Measurements from ENCODE around the gene GRIN2C.

GRIN2C gene

GRCh38 chr17:74812109-74813009 lies 47.3 kb downstream of the GRIN2C start:
- no peak overlapping the region for H3K4me3 Mint-ChIP-seq
- H3K27ac Mint-ChIP-seq: no peak overlapping the region
- peaks cover 43% of the 10 kb centered on the region for H3K36me3 Mint-ChIP-seq
- ATAC-seq: no peak
- no peaks in the 10 kb centered on the region for H3K4me1 Mint-ChIP-seq
- H3K27me3 Mint-ChIP-seq: no peaks in the 10 kb centered on the region
- H3K9me3 Mint-ChIP-seq: no peaks in the 10 kb centered on the region

GRCh38 chr17:74810699-74811485 lies 48.8 kb downstream of the GRIN2C start:
- peaks cover 52% of the 10 kb centered on the region for H3K36me3 Mint-ChIP-seq
- no peaks in the 10 kb centered on the region for H3K9me3 Mint-ChIP-seq
- ATAC-seq: no peak
- H3K4me1 Mint-ChIP-seq: no peaks in the 10 kb centered on the region
- no peaks in the 10 kb centered on the region for H3K27me3 Mint-ChIP-seq
- H3K27ac Mint-ChIP-seq: no peak overlapping the region
- H3K4me3 Mint-ChIP-seq: no peak overlapping the region

- H3K4me3 Mint-ChIP-seq: no peak overlapping the region
- no peaks in the 10 kb centered on the region for H3K9me3 Mint-ChIP-seq
- H3K27me3 Mint-ChIP-seq: no peaks in the 10 kb centered on the region
- H3K4me1 Mint-ChIP-seq: no peaks in the 10 kb centered on the region
- no peak for ATAC-seq
- H3K36me3 Mint-ChIP-seq: peaks cover 57% of the 10 kb centered on the region
- no peak overlapping the region for H3K27ac Mint-ChIP-seq
These were observed 50.8 kb downstream of the GRIN2C start for GRCh38 chr17:74808714-74809430.

- H3K4me1 Mint-ChIP-seq: no peaks in the 10 kb centered on the region
- H3K27ac Mint-ChIP-seq: no peak overlapping the region
These were observed 51.8 kb downstream of the GRIN2C start for GRCh38 chr17:74807925-74808324.

DNA sequence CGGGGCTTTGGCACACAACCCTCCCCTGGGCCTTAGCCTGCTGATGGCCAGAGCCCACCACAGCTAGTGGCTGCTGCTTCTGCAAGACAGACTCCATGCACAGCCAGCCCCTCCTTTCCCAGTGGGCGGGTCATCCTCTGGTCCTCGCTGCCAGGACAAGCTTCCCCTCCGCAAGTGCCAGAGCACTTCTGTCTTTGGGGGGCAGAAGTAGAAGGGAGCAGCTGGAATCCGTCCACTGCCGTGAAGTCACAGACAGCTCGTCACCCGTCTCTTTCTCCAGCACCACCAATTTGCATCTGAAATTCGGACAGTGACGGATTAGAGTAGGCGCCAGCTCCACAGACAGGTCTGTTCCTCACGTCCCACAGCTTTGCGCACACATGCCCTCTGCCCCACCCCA lies 52.2 kb downstream of the GRIN2C start:
- ATAC-seq: no peak
- Mint-ChIP-seq H3K36me3 (peaks cover 42% of the 10 kb centered on the region), H3K27ac (no peak overlapping the region), H3K4me1 (no peaks in the 10 kb centered on the region), H3K27me3 (no peaks in the 10 kb centered on the region), H3K4me3 (no peak overlapping the region), H3K9me3 (no peaks in the 10 kb centered on the region)

More at GRCh38 chr17:74807925-74808324, 51.8 kb downstream of the GRIN2C start:
- ATAC-seq: no peak
- H3K36me3 Mint-ChIP-seq: peaks cover 47% of the 10 kb centered on the region
- no peak overlapping the region for H3K4me3 Mint-ChIP-seq
- H3K9me3 Mint-ChIP-seq: no peaks in the 10 kb centered on the region
- no peaks in the 10 kb centered on the region for H3K27me3 Mint-ChIP-seq

DNA sequence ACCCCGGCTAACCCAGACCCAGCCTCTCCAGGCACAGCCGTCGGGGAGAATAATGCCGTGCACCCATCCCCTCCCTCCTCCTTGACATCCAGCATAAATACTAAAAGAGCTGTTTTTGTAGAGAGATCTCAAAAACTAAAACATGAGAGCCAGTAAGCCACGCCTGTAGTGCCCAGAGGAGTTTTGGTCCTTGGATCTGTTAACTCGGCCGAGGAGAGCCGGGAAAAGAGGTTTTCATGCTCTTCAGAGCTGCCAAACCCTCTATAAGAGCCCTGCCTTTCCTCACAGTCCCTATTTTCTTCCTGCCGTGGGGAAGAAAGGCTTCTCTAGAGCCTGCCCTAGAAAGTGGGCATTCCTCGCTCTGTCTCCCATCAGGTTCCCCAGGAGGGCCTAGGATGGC lies 53.4 kb downstream of the GRIN2C start:
- no peak overlapping the region for H3K4me3 Mint-ChIP-seq
- no peaks in the 10 kb centered on the region for H3K4me1 Mint-ChIP-seq
- H3K36me3 Mint-ChIP-seq: peaks cover 51% of the 10 kb centered on the region
- H3K27ac Mint-ChIP-seq: no peak overlapping the region
- ATAC-seq: no peak
- no peaks in the 10 kb centered on the region for H3K9me3 Mint-ChIP-seq
- H3K27me3 Mint-ChIP-seq: no peaks in the 10 kb centered on the region

DNA sequence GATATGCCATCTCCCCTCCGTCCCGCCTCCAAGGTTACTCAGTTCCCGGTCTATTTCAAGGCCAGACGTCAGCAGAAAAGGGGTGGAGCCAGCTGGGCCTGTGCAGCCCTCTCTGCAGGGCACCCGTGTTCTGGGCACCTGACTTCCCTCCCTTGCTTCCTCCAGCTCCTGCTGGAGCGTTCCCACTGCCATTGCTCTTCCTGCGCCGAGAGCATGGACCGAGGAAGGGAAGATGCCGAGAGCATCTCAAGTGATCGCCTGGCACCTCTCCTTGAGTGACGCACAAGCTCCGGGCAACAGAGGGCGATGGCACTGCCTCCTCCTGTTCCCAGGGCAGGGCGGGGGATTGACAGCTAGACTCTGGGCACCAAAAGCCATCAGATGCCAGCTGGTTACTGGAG lies 54.1 kb downstream of the GRIN2C start:
- no peaks in the 10 kb centered on the region for H3K9me3 Mint-ChIP-seq
- H3K4me1 Mint-ChIP-seq: no peaks in the 10 kb centered on the region

DNA sequence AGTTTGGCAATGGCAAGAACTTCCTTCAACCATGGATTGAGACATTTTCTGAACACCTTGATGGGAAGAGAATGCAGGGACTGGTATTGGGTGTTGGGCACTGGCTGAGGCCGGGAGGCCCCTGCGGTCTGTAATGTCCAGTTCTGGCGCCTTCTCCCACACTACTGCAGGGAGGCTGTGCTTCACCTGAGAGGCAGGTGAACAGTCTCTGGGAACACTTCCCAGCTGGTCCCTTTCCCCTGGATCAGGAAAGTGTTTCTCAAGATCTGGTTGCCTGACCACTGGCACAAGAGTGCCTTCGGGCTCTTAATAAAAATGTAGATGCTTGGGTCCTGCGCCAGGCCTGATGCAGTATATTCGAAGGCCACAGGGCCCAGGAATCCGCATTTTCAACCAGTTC lies 55.0 kb downstream of the GRIN2C start:
- Mint-ChIP-seq H3K36me3 (peaks cover 54% of the 10 kb centered on the region), H3K9me3 (no peaks in the 10 kb centered on the region), H3K27ac (no peak overlapping the region)

More for the DNA sequence above, 54.1 kb downstream of the GRIN2C start:
- Mint-ChIP-seq H3K27me3 (no peaks in the 10 kb centered on the region), H3K36me3 (peaks cover 52% of the 10 kb centered on the region), H3K27ac (no peak overlapping the region), H3K4me3 (no peak overlapping the region)
- ATAC-seq: no peak

DNA sequence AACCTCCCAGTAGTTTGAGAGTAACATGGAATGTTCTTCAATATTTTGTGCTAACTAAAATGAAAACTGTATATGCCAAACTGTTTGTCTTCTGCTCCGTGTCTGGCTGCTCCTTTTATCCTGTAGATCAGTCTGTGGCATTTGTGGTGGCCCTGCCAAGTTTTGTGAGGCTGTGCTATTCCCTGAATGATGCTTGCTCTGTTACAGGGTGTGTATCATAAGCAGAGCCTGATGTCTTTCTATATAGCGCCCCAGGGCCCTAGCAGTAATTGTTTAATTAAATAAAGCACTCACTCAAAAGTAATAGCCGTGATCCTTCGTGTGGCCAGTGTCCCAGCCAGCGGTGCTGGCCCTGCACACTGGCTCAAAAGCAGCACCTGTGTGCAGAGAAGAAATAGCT lies 55.7 kb downstream of the GRIN2C start:
- H3K27me3 Mint-ChIP-seq: no peaks in the 10 kb centered on the region
- H3K4me1 Mint-ChIP-seq: no peaks in the 10 kb centered on the region
- H3K36me3 Mint-ChIP-seq: peaks cover 59% of the 10 kb centered on the region
- no peak for ATAC-seq
- no peak overlapping the region for H3K27ac Mint-ChIP-seq
- H3K9me3 Mint-ChIP-seq: no peaks in the 10 kb centered on the region
- no peak overlapping the region for H3K4me3 Mint-ChIP-seq

More for the DNA sequence above, 55.0 kb downstream of the GRIN2C start:
- no peaks in the 10 kb centered on the region for H3K4me1 Mint-ChIP-seq
- no peak overlapping the region for H3K4me3 Mint-ChIP-seq
- no peaks in the 10 kb centered on the region for H3K27me3 Mint-ChIP-seq
- ATAC-seq: no peak

- H3K27ac Mint-ChIP-seq: no peak overlapping the region
- ATAC-seq: no peak
These were observed 56.2 kb downstream of the GRIN2C start for GRCh38 chr17:74803388-74803930.

DNA sequence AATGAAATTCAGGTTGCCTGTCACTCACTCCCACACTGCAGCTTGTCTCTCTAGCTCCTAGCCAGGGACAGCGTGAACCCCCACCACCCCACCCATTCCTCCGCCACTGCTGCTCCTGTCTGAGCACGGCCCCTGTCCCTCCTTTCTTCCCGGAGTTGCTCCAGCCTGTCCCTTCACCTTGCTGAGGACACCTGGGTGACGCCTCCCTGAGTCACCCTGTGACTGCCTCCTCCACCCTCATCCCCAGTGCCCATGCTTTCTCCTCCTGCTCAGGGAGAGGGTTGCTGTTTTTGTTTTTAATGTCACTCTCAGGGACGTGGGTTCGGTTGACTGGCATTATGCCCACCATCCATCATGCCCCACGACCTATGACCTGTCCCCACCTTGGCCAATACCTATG lies 57.8 kb downstream of the GRIN2C start:
- ATAC-seq: no peak
- H3K27me3 Mint-ChIP-seq: no peaks in the 10 kb centered on the region
- peaks cover 67% of the 10 kb centered on the region for H3K36me3 Mint-ChIP-seq
- no peaks in the 10 kb centered on the region for H3K4me1 Mint-ChIP-seq
- no peak overlapping the region for H3K27ac Mint-ChIP-seq
- no peak overlapping the region for H3K4me3 Mint-ChIP-seq
- H3K9me3 Mint-ChIP-seq: no peaks in the 10 kb centered on the region

More at GRCh38 chr17:74803388-74803930, 56.2 kb downstream of the GRIN2C start:
- H3K4me3 Mint-ChIP-seq: no peak overlapping the region
- peaks cover 64% of the 10 kb centered on the region for H3K36me3 Mint-ChIP-seq
- H3K27me3 Mint-ChIP-seq: no peaks in the 10 kb centered on the region
- H3K4me1 Mint-ChIP-seq: no peaks in the 10 kb centered on the region
- no peaks in the 10 kb centered on the region for H3K9me3 Mint-ChIP-seq

DNA sequence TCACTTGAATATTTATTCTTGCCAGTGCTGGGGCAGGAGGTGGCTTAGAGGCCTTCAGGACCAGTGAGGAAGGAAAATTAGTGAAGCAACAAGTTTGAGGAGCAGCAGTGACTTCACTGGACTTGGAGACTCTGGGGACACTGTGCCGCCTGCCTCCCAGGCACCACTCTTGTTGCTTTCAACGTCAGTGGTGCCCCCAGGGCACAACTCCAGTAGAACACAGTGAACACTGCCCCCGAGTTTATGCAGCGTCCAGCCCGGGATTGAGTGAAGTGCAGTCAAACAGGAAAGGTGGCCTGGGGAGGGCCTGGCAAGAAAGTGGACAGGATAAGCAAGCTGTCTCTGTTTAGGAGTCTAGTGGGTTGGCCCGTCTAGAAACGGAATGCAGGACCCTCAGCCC lies 59.2 kb downstream of the GRIN2C start:
- Mint-ChIP-seq H3K4me3 (no peak overlapping the region), H3K27me3 (no peaks in the 10 kb centered on the region), H3K9me3 (no peaks in the 10 kb centered on the region), H3K4me1 (no peaks in the 10 kb centered on the region), H3K36me3 (peaks cover 70% of the 10 kb centered on the region), H3K27ac (no peak overlapping the region)
- ATAC-seq: no peak

DNA sequence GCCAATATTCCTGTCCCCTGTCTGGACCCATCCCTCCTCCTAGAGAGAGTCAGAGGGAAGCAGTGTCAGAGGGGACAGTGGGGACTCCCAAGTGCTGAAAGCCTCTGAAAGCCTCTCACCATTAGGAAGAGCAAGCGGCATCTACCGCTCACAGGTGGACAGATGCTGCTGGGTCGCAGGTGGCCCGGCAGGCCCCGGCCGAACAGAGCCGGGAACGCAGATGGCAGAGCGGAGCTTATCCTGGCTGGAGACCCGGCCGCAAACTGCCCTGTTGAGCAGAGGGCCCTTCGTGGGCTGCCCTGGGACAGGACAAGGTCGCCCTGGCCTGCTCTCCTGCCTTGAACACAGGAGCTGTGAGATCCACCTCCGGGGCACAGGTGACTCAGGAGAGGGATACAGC lies 60.6 kb downstream of the GRIN2C start:
- peaks cover 75% of the 10 kb centered on the region for H3K36me3 Mint-ChIP-seq
- no peak for ATAC-seq
- H3K27ac Mint-ChIP-seq: no peak overlapping the region
- no peaks in the 10 kb centered on the region for H3K9me3 Mint-ChIP-seq
- H3K4me1 Mint-ChIP-seq: no peaks in the 10 kb centered on the region
- no peak overlapping the region for H3K4me3 Mint-ChIP-seq
- no peaks in the 10 kb centered on the region for H3K27me3 Mint-ChIP-seq

DNA sequence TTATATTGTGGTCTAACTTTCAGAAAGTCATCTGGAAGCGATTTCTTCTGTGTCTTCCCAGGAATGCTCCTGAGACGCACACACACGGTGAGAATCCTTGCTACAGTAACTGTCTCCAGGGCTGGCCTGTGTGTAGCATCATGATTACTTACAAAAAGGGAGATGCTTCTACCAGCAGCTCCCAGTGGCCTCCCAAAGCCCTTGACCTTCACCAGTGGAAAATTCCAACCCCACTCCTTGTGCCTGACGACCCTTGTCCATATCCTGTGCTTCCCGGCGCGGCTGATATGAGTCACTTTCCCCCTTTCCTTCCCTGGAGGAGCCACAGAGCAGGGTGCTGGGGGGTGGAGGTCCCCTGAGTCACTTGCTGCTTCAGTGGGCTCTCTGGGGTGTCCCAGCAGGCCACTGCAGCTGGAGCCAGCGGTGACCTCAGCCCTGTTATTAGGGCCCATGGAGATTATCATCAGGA lies 61.4 kb downstream of the GRIN2C start:
- Mint-ChIP-seq H3K27ac (no peak overlapping the region), H3K4me3 (no peak overlapping the region), H3K4me1 (no peaks in the 10 kb centered on the region), H3K36me3 (peaks cover 82% of the 10 kb centered on the region), H3K27me3 (no peaks in the 10 kb centered on the region), H3K9me3 (no peaks in the 10 kb centered on the region)
- no peak for ATAC-seq

GRCh38 chr17:74797824-74798223 lies 61.9 kb downstream of the GRIN2C start:
- no peaks in the 10 kb centered on the region for H3K9me3 Mint-ChIP-seq
- ATAC-seq: no peak
- no peaks in the 10 kb centered on the region for H3K4me1 Mint-ChIP-seq
- peaks cover 86% of the 10 kb centered on the region for H3K36me3 Mint-ChIP-seq
- no peaks in the 10 kb centered on the region for H3K27me3 Mint-ChIP-seq
- no peak overlapping the region for H3K27ac Mint-ChIP-seq
- H3K4me3 Mint-ChIP-seq: no peak overlapping the region
